H1 (cell line): ENCODE results near the gene TMEM243.

Experiments
- CEBPB ChIP-seq: IDR thresholded peaks from 2 replicates; pipeline ENCODE4 v1.6.1; 2012; ENCODE audit warnings: low read depth, low read length
- CHD2 ChIP-seq: IDR thresholded peaks from 2 replicates; pipeline ENCODE4 v1.6.1; 2012; ENCODE audit warnings: low read length, improper control_type of control experiment
- EGR1 ChIP-seq: IDR thresholded peaks from 2 replicates; pipeline ENCODE4 v1.6.1; 2011; ENCODE audit warnings: low read depth, low read length, borderline replicate concordance
- EP300 ChIP-seq, 2 experiments: IDR thresholded peaks; 1 replicate in 1 of 2; 2 replicates in 1 of 2; pipeline ENCODE4 v1.6.1; 2011 to 2012; ENCODE audit warnings: low read depth in 2 of 2, low read length in 2 of 2, mild to moderate bottlenecking in 2 of 2, borderline replicate concordance in 1 of 2, inconsistent platforms in 1 of 2, moderate library complexity in 1 of 2
- EZH2 ChIP-seq: fragments of 200-600 bp; sonication (generic); IDR thresholded peaks from 2 replicates; pipeline ENCODE4 v1.7.1; 2012; ENCODE audit warnings: low read depth, mild to moderate bottlenecking, moderate library complexity, low read length, inconsistent platforms; ENCODE audit not compliant: severe bottlenecking
- FOSL1 ChIP-seq: IDR thresholded peaks from 2 replicates; pipeline ENCODE4 v1.6.1; 2011; ENCODE audit warnings: mild to moderate bottlenecking, low read depth, low read length, moderate library complexity; ENCODE audit not compliant: insufficient read depth
- JUND ChIP-seq: IDR thresholded peaks from 2 replicates; pipeline ENCODE4 v1.6.1; 2011; ENCODE audit warnings: mild to moderate bottlenecking, improper control_type of control experiment, low read length
- POLR2A ChIP-seq, 2 experiments: IDR thresholded peaks; 1 replicate in 1 of 2; 2 replicates in 1 of 2; pipeline ENCODE4 v1.6.1; 2011; ENCODE audit warnings: low read depth in 2 of 2, low read length in 2 of 2, mild to moderate bottlenecking in 2 of 2; ENCODE audit errors: control extremely low read depth in 1 of 2
- POLR2AphosphoS5 ChIP-seq: IDR thresholded peaks from 2 replicates; pipeline ENCODE4 v1.6.1; 2011; ENCODE audit warnings: low read depth, low read length
- RAD21 ChIP-seq, 2 experiments: IDR thresholded peaks in 1 of 2; conservative IDR thresholded peaks in 1 of 2; 2 replicates each; pipeline ENCODE4 v1.6.1; 2011; ENCODE audit warnings: low read depth in 2 of 2, low read length in 2 of 2, improper control_type of control experiment in 1 of 2, inconsistent platforms in 1 of 2, mild to moderate bottlenecking in 1 of 2, moderate library complexity in 1 of 2
- RFX5 ChIP-seq: IDR thresholded peaks from 2 replicates; pipeline ENCODE4 v1.6.1; 2011; ENCODE audit warnings: low read depth, low read length, improper control_type of control experiment, borderline replicate concordance
- RXRA ChIP-seq: IDR thresholded peaks from 2 replicates; pipeline ENCODE4 v1.6.1; 2011; ENCODE audit warnings: low read depth, mild to moderate bottlenecking, low read length, moderate library complexity; ENCODE audit not compliant: insufficient read depth
- TF ChIP-seq, protein P1 (sequence below), 3 experiments: IDR thresholded peaks; 1 replicate in 2 of 3; 2 replicates in 1 of 3; pipeline versions ENCODE4 v1.5.1 to v1.6.1; 2011; ENCODE audit warnings: low read length in 3 of 3, mild to moderate bottlenecking in 3 of 3, inconsistent platforms in 2 of 3, low read depth in 1 of 3, moderate library complexity in 1 of 3; ENCODE audit not compliant: insufficient read depth in 1 of 3; ENCODE audit errors: control extremely low read depth in 1 of 3
- TF ChIP-seq, protein P2 (sequence below): IDR thresholded peaks from 2 replicates; pipeline ENCODE4 v1.6.1; 2012; ENCODE audit warnings: inconsistent platforms

DNA sequence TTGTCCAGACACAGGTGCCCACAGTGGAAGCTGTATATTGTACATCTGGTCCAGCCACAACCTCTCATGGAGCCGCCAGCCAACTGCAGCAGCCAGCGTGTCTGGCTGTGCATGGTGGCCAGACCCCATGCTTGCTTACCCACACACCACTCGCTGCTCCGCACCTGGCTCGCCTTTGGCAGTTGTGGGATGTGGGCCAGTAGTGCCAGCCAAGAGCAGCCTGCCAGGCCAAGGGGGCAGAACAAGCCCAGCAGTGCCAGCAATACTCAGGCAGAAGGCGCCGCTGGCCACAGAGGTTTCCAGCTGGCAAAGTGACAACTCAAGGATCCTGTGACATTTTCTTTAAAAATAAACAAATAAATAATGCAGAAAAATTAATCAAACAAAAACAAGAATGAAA, 11.7 kb upstream of the TMEM243 start:
- no peak for TF ChIP-seq POLR2AphosphoS5
- TF ChIP-seq, protein P1, sequence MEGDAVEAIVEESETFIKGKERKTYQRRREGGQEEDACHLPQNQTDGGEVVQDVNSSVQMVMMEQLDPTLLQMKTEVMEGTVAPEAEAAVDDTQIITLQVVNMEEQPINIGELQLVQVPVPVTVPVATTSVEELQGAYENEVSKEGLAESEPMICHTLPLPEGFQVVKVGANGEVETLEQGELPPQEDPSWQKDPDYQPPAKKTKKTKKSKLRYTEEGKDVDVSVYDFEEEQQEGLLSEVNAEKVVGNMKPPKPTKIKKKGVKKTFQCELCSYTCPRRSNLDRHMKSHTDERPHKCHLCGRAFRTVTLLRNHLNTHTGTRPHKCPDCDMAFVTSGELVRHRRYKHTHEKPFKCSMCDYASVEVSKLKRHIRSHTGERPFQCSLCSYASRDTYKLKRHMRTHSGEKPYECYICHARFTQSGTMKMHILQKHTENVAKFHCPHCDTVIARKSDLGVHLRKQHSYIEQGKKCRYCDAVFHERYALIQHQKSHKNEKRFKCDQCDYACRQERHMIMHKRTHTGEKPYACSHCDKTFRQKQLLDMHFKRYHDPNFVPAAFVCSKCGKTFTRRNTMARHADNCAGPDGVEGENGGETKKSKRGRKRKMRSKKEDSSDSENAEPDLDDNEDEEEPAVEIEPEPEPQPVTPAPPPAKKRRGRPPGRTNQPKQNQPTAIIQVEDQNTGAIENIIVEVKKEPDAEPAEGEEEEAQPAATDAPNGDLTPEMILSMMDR (IDR thresholded peaks at IDR 0.05; ENCODE audit: control extremely low read depth in 1 of 3, insufficient read depth in 1 of 3, low read depth in 1 of 3, low read length in 3 of 3) = no peak
- TF ChIP-seq FOSL1 = no peak
- TF ChIP-seq, protein P2, sequence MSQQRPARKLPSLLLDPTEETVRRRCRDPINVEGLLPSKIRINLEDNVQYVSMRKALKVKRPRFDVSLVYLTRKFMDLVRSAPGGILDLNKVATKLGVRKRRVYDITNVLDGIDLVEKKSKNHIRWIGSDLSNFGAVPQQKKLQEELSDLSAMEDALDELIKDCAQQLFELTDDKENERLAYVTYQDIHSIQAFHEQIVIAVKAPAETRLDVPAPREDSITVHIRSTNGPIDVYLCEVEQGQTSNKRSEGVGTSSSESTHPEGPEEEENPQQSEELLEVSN = no peak
- TF ChIP-seq POLR2A (IDR thresholded peaks at IDR 0.05; ENCODE audit: control extremely low read depth in 1 of 2, low read depth in 2 of 2, low read length in 2 of 2) = no peak
- TF ChIP-seq JUND = no peak
- TF ChIP-seq RAD21 (IDR thresholded peaks at IDR 0.05 in 1 of 2, conservative IDR thresholded peaks at IDR 0.05 in 1 of 2; ENCODE audit: low read depth in 2 of 2, low read length in 2 of 2) = no peak
- TF ChIP-seq CHD2 = no peak
- TF ChIP-seq EGR1 = no peak
- TF ChIP-seq CEBPB = no peak
- TF ChIP-seq EZH2 = no peak
- no peak for TF ChIP-seq RXRA
- TF ChIP-seq EP300 (IDR thresholded peaks at IDR 0.05; ENCODE audit: borderline replicate concordance in 1 of 2, low read depth in 2 of 2, low read length in 2 of 2) = no peak
- no peak for TF ChIP-seq RFX5
